ENCODE data around the gene ZNF555.
A peak's percentile ranks its signal among the peaks of the same experiment; 100 is the strongest.

ZNF555 gene

GRCh38 chr19:2819540-2820111 is 21.6 kb upstream of the ZNF555 start, which contains the start of gene ZNF554:
ZNF554 (plus strand) TSS chr19:2819868; CDS start chr19:2820072, 204 bp downstream.
- H3K4me3 ChIP-seq (ENCODE audit: low read depth, low read length) = peak within 1 kb of the TSS; percentile 69
- peak; percentile 99 for TF ChIP-seq CTCF (IDR thresholded peaks at IDR 0.05; ENCODE audit: borderline replicate concordance, insufficient read depth, low read depth, low read length)

GRCh38 chr19:2820112-2820702 is 21.1 kb upstream of the ZNF555 start:
- peak overlapping the region; percentile 69 for H3K4me3 ChIP-seq (ENCODE audit: low read depth, low read length)
- no peak for TF ChIP-seq CTCF (IDR thresholded peaks at IDR 0.05; ENCODE audit: borderline replicate concordance, insufficient read depth, low read depth, low read length)

DNA sequence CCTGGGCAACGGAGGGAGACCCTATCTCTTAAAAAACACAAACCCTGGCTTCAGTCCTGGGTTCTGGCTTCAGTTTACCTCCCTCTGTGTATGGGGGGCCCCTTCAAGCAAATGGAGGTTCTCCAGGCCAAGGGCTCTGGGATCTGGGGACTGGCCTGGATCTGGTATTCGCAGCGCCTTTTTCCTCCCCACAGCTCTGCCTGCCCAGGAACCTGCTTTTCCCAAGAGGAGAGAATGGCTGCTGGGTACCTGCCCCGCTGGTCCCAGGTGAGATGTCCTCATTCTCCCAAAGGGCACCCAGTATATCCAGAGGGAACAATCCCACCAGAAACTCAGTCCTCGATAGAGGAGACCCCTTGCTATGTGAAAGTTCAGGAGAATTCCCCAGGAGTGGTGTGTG is 18.4 kb upstream of the ZNF555 start:
- no peak for TF ChIP-seq CTCF (IDR thresholded peaks at IDR 0.05; ENCODE audit: borderline replicate concordance, insufficient read depth, low read depth, low read length)

GRCh38 chr19:2823646-2824045 is 17.6 kb upstream of the ZNF555 start:
- TF ChIP-seq CTCF (IDR thresholded peaks at IDR 0.05; ENCODE audit: borderline replicate concordance, insufficient read depth, low read depth, low read length) = no peak
- no peak overlapping the region for H3K4me3 ChIP-seq (ENCODE audit: low read depth, low read length)

More for the DNA sequence above, 18.4 kb upstream of the ZNF555 start:
- H3K4me3 ChIP-seq (ENCODE audit: low read depth, low read length) = no peak overlapping the region

DNA sequence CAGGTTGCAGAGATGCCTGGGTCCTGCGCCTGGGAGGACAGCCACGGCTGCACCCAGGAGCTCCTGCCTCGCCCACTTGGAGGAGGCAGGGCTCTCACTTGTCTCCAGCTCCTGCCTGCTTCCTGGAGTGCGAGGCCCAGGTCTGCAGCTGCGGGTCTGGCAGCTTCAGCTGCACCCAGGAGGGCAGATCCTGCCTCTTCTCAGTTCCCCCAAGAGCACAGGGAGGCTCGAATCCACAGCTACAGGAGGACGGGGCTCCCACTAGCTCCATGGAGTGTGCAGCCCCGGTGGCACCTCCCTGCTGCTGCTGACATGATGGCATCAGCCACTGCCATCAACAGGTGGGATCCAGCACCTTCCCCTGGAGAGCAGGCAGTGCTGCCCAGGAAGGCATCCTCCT is 17.1 kb upstream of the ZNF555 start:
- no peak for TF ChIP-seq CTCF (IDR thresholded peaks at IDR 0.05; ENCODE audit: borderline replicate concordance, insufficient read depth, low read depth, low read length)
- H3K4me3 ChIP-seq (ENCODE audit: low read depth, low read length) = no peak overlapping the region

DNA sequence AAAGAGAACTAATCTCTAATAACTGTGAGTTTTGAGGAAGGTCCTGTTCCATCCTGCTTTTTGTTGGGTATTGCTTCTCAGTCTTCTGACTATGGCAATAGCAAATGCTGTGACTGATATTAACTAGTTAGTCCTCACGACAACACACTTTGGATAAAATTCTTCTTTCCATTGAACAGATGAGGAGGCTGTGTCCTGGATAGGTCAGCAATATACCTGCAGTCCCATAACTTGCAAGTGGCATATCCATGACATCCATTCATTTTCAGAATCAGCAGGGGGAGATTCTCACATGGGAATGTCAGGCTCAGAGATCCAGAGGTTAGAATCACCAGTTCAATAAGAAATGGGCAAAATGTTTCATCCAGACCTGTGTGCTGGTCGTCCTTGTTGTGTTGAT is 14.3 kb upstream of the ZNF555 start:
- H3K4me3 ChIP-seq (ENCODE audit: low read depth, low read length) = no peak overlapping the region
- no peak for TF ChIP-seq CTCF (IDR thresholded peaks at IDR 0.05; ENCODE audit: borderline replicate concordance, insufficient read depth, low read depth, low read length)

DNA sequence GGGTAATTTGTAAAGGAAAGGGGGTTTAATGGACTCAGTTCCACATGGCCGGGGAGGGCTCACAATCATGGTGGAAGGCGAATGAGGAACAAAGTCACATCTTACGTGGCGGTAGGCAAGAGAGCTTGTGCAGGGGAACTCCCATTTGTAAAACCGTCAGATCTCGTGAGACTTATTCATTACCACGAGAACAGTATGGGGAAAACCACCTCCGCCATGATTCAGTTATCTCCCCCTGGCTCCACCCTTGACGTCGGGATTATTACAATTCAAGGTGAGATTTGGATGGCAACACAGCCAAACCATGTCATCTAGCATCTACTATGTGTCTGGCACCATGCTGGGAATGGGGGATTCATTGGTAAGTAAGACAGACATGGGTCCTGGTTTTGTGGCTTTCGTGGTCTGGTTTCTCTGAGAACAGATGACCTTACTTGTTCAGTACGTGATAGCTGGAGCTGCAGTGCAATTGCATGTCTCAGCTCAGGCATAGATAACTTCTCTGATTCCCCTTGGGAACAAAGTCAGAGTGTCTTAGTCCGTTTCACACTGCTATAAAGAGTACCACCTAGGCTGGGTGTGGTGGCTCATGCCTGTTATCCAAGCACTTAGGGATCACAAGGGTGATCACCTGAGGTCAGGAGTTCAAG is 13.3 kb upstream of the ZNF555 start:
- TF ChIP-seq CTCF (IDR thresholded peaks at IDR 0.05; ENCODE audit: borderline replicate concordance, insufficient read depth, low read depth, low read length) = no peak

More for the DNA sequence above, 13.3 kb upstream of the ZNF555 start:
- H3K4me3 ChIP-seq (ENCODE audit: low read depth, low read length) = no peak overlapping the region
